NCI-H2081 treated with DMSO at 0.1 percent for 48 hours (cell line): ENCODE data around the gene CAMK1D.
"Not testable (repeated sequence)": the region's sequence is repeated elsewhere in the genome, so short reads cannot be mapped to it uniquely, and the experiment has no call there.

Experiments
- DNase-seq: peaks from one replicate; lab custom pipeline; 2025; lab: John Stamatoyannopoulos, UW

Gene CAMK1D

GRCh38 chr10:12466704-12467305 lies 117.5 kb downstream of the CAMK1D start:
- peak; percentile 51 for DNase-seq

GRCh38 chr10:12469345-12469744 lies 120.0 kb downstream of the CAMK1D start:
- DNase-seq, result no peak

DNA sequence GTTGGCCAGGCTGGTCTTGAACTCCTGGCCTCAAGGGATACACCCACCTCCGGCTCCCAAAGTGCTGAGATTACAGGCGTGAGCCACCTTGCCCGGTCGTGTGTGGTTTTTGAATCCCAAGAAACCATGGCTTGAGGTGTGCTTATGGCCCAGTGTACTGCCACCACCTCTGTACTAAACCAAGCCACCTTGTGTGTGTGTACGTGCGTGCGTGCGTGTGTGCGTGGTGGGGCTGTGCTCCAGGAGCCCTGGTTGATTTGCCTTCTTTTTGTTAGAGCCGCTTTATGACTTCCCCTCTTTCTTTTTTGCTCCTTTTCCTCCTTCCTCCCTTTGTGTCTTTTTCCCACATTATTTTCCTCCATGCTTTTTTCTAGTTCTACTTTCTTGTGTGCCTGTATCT lies 121.4 kb downstream of the CAMK1D start:
- DNase-seq, result no peak

DNA sequence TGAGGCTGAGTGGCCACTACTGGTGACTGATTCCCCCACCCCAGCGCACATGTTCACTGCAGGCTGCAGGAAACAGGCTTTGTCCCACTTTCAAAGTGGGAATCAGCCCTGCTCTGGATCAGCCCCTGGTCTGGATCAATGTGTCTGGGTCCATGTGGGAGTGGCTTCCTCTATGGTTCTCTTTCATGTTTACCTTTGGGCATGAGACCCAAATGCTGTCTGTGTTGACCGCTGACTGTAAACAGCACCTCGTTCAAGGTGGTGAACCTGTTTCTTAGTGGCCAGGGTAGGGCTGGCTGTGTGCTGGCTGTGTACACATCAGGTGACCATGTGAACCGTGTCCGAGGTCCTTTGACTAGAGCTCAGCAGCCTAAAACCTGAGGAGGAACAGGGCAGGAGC lies 121.8 kb downstream of the CAMK1D start:
- DNase-seq, result no peak

DNA sequence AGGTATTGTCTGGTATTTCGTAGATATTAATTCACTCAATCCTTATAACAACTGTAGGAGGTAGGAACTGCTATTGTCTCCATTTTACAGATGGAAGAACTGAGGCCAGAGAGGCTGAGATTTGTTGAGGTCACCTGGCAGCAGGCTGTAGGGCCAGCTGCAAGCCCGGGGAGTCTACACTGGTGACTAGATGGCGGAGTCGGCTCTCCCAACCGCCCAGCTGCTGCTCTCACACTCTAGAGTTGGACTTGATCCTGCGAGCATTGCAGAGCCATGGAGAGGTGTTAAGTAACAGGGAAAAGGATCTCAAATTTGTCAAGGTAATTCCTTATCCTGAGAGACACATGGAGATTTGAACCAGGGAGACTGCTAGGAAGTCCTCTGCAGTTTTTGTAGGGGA lies 124.1 kb downstream of the CAMK1D start:
- DNase-seq, result no peak

DNA sequence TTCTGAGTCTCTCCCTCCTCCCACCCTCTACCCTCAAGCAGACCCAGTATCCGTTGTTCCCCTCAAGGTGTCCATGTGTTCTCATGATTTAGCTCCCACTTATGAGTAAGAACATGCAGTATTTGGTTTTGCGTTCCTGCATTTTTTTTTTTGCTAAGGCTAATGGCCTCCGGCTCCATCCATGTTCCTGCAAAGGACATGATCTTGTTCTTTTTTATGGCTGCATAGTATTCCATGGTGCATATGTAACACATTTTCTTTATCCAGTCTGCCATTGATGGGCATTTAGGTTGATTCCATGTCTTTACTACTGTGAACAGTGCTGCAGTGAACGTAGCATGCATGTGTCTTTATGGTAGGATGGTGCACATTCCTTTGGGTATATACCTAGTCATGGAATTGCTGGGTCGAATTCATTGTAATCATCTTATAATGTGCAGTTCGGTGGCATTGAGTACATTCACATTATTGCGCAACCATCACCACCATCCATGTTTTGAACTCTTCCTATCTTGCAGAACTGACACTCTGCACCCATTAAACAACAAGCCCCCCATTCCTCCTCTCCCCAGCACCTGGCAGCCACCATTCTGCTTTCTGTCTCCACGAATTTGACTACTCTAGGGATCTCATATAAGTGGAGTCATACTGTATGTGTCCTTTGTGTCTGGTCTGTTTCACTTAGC lies 125.5 kb downstream of the CAMK1D start:
- no peak for DNase-seq

- no peak for DNase-seq
These were observed 127.3 kb downstream of the CAMK1D start for GRCh38 chr10:12476656-12477055.

DNA sequence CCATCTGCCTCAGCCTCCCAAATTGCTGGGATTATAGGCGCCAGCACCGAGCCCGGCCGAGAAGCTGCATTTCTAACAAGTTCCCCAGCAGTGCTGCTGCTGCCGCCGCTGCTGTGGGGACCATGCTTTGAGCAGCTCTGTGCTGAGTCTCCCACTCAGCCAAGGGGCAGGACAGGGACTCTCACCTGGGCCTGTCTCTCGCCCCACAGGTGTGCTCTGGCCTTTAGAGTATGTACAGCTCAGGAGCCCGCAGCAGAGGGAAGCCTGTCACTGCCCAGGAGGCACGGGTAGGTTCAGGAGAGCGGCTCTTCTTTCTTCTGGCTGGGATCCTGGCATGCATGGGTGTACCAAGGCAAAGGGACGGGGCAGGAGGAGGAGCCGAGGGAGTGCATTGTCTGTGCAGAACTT lies 130.1 kb downstream of the CAMK1D start:
- no peak for DNase-seq

DNA sequence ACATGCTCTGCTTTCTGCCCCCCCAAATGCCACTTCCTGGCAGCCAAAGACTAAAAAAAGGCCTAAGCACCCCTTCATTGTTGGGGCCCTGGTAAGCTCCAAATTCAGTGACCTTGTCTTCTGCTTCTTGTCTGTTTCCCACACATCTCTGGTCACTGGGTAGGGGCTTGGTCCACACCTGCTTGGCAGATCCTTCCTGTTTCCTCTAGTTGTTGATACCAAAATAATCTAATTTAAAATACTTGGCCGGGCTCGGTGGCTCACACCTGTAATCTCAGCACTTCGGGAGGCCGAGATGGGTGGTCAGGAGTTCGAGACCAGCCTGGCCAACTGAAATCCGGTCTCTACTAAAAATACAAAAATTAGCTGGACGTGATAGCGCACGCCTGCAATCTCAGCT lies 130.6 kb downstream of the CAMK1D start:
- no peak for DNase-seq

- DNase-seq, result no peak
These were observed 131.1 kb downstream of the CAMK1D start for GRCh38 chr10:12480440-12480839.

- DNase-seq, result no peak
These were observed 132.6 kb downstream of the CAMK1D start for GRCh38 chr10:12481924-12482323.

DNA sequence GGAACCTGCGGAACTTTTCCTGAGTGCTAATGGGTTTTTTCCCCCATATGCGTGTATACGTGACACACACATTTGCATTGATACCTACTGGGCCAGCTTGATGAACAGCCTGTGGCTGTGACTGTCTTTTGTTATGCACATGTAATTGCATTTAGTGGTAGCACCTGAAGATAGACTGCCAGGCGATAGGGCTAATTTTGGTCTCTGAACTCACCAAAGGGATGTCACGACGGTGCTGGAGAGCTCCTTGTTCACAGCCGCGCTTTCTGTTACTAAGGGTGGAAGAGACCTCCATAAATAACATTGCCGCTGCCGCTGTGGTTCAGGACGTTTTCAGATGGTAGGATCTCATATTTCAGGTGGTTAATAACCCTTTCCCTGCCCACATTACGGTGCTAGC lies 133.2 kb downstream of the CAMK1D start:
- DNase-seq, result no peak

DNA sequence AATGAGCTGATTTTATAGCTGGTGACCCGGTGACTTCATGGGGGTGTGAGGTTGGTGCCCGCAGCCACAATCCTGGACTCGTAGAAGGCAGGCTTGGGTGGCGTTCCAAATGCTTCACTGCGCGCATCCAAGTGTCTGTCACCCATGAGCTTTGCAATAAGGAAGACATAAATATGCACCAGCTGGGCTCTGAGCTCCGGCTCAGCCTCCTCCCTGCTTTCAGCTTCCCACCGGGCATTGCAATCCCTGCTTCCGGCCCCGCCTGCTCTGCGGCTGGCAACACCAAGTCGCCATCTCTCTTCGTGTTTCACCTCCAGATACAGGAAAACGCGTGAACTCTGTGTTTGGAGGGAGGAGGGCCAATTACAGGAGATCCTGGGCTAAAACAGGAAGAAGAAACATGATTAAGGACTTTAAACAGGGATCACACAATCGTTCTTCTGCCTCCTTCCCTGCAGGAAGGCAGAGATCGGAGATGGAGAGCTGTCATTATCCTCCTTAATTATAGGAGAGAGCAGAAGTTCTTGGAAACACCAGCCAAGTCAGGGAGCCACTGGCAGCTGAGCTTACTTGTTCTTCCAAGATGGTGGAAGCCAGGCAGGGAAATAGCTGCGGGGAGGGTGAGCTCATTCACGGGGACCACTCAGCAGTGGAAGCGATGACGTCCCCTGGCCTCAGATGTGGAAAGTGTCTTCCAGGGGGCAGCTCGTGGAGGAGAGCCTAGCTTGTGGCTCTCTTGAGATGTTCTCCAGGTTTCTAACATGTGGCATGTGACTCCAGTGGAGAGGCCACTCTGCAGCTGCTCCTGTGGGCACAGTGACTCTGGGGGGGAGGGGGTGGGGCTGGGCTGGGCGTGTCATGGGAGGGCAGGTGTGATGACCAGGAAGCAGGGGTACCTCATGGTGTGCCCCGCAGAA lies 134.9 kb downstream of the CAMK1D start:
- peak; percentile 46 for DNase-seq

DNA sequence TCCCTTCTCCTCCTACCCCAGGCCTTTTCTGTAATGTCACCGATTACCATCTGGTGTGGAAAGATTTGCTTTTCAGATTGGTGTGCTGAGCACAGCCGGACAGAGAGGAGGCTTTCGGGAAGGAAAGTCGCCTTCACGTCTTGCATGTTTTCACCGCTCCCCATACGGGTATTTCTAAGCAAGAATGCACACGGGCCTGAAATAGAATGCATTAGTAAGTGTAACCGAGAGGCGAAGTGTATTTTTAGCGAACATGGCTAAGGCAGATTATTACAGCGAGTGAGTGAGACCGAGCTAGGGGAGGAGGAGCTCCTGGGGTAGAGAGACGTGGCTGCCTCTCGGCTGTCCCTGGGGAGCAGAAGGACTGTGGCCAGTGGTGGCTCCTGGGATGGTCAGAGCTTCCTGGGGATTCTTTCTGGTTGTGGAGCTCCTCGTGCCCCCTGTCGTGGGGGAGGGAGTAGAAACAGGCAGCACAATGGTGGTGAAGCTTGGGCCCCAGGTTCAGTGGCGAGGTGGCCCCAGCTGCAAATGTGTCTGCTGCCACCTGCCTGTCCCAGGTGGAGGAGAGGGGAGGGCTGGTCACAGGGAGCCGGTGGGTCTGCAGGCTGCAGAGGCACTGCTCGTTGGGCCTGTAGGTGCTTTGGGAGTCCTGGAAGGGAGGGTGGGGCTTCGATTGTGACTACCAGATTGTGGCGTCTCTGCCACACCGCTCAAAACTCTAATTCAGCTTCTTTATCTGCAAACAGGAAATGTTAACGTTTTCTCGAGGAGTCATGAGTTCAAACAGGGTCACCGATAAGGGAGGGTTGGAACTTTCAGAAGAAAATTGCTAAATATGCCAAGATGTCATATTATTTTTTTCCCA lies 135.8 kb downstream of the CAMK1D start:
- no peak for DNase-seq

DNA sequence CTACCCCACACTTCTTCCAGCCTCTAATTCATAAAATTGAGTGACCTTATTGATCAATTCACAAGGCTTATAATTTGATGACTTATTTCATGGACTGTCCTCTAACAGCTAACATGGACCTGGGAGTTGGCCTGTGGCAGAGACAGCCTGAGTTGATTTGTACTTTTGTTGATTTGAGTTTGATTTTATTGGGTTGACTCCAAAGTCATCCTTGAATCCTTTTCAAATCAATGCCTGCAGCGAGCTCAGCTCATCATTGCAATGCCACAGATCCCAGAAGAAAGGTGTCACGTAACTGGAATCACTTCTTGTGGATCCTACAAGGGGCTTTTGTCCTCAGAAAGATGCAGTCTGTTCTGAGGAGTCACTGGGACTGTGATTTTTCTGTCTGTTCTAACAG lies 138.0 kb downstream of the CAMK1D start:
- no peak for DNase-seq

DNA sequence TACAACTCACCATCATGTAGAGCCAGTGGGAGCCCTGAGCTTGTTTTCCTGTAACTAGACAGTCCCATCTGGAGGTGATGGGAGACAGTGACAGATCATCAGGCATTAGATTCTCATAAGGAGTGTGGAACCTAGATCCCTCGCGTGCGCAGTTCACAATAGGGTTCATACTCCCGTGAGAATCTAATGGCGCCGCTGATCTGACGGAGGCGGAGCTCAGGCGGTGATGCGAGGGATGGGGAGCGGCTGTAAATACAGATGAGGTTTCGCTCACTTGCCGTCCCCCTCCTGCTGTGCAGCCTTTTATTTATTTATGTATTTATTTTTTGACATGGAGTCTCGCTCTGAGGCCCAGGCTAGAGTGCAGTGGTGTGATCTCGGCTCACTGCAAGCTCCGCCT lies 139.3 kb downstream of the CAMK1D start:
- DNase-seq, result no peak

DNA sequence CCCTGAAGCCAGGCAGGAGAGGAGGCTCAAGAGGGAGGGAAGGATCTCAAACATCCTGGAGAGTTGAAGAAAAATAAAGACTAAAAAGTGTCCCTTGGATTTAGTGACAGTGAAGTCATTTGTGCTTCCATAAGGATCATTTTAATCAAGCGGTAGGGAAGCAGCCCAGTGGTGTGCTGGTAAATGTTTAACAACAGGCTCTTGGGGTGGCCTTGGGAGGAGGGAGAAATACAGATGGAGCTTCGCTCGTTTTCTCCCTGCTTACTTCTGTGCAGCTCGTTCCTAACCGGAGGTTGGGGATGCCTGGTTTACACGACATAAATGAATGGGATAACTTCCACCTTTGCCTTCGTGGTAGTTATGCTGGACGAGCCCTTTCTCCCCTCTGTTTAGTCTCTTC lies 140.0 kb downstream of the CAMK1D start:
- no peak for DNase-seq

DNA sequence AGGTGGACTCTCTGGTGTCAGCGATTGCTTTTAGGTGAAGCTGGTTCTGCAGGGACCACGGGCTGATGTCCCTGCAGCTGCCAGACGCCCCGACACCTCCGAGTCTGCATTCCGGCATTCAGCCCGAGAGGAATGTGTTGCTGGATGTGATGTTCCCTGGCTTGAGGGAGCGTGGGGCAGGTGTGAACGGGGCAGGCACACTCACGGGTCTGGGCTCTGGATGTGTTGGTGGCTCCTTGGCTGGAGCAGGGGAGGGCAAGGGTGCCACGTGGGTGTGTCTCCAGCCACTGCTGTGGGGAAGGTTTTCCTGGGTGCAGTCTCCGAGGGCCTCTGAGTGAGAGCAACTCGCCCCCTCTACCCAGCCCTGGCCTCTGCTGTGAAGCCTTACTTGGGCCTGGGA lies 140.5 kb downstream of the CAMK1D start:
- no peak for DNase-seq

- DNase-seq, result no peak
These were observed 141.6 kb downstream of the CAMK1D start for GRCh38 chr10:12490963-12491362.

- DNase-seq, result no peak
These were observed 142.1 kb downstream of the CAMK1D start for GRCh38 chr10:12491491-12491890.

DNA sequence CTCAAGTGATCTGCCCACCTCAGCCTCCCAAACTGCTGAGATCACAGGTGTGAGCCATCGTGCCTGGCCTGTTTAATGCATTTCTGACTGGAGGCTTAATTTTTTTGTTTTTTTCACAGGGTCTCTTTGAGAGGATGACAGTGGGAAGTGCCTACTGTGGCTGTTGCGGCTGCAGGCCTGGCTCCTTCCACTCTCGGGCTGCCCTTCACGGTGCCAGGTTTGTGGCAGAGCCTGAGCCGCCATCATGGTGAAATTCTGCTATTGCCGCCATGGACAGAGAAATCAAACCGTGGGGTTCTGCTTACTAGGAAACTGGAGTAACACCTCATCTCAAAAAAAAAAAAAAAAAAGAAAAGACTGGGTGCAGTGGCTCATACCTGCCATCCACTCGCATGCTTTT lies 142.7 kb downstream of the CAMK1D start:
- DNase-seq, result no peak

- not testable (repeated sequence) for DNase-seq
These were observed 147.7 kb downstream of the CAMK1D start for GRCh38 chr10:12497046-12497445.
